NK-92 (cell line): Measurements from ENCODE around the gene PLPPR3.
"Not testable (repeated sequence)": the region's sequence is repeated elsewhere in the genome, so short reads cannot be mapped to it uniquely, and the experiment has no call there.

Experiments used
- DNase-seq: peaks from one replicate; lab custom pipeline; 2025; ENCODE audit not compliant: unreplicated experiment; lab: John Stamatoyannopoulos, UW

Gene PLPPR3

DNA sequence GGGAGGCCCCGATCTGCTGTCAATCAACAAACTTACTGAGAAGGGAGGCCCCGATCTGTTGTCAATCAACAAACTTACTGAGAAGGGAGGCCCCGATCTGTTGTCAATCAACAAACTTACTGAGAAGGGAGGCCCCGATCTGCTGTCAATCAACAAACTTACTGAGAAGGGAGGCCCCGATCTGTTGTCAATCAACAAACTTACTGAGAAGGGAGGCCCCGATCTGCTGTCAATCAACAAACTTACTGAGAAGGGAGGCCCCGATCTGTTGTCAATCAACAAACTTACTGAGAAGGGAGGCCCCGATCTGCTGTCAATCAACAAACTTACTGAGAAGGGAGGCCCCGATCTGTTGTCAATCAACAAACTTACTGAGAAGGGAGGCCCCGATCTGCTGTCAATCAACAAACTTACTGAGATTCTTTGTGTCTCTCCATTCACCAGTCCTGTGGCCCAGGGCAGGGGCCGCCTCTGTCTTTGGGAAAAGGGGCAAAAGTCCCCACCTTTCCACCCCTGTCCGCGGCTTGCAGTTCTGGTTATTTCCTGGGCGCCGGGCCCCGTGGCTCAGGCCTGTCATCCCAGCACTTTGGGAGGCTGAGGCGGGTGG lies 32.0 kb upstream of the PLPPR3 start:
- not testable (repeated sequence) for DNase-seq

DNA sequence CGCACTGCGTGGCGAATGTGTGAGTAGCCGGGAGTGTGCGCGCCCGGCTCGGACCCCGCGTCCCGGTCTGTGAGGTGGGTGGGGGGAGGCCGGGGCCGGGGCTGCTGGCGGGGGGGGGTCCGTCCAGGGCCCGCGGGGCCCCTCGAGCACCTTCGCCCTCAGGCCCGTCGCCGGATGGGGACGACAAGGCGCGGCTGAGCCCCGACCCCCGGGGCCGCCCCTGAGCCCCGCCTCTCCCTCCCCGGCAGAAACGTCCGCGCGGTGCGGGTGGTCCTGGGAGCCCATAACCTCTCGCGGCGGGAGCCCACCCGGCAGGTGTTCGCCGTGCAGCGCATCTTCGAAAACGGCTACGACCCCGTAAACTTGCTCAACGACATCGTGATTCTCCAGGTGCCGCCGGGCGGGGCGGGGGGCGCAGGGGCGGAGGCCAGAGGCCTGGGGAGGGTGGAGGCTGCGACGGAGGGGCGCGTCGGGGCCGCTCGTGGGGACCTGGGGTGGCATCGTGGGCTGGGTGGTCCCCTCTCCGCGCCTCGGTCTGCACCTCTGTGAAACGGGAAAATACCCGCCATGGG lies 31.3 kb upstream of the PLPPR3 start:
- no peak for DNase-seq

DNA sequence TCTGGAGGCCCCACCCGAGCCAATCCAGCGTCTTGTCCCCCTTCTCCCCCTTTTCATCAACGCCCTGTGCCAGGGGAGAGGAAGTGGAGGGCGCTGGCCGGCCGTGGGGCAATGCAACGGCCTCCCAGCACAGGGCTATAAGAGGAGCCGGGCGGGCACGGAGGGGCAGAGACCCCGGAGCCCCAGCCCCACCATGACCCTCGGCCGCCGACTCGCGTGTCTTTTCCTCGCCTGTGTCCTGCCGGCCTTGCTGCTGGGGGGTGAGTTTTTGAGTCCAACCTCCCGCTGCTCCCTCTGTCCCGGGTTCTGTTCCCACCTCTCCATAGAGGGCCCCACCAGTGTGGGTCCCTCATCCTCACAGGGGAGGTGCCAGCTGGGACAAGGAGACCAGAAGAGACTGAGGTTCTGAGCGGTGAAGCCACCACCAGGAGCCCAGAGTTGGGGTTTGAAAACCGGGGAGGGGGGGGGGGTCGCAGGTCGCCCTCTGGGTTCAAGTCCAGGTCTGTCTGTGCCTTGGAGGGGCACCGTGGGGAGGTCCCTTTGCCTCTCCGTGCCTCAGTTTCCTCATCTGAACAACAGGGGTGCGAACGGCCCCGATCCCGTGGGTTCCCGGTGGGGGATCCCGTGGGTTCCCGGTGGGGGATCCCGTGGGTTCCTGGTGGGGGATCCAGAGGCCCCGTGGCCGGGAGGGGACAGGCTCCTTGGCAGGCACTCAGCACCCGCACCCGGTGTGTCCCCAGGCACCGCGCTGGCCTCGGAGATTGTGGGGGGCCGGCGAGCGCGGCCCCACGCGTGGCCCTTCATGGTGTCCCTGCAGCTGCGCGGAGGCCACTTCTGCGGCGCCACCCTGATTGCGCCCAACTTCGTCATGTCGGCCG lies 30.6 kb upstream of the PLPPR3 start, which contains the start of gene ELANE:
TSS of gene ELANE (plus strand) at position 168 of the 878 bp plus-strand sequence. CDS start at position 194, 26 bp downstream.
- DNase-seq, result no peak

DNA sequence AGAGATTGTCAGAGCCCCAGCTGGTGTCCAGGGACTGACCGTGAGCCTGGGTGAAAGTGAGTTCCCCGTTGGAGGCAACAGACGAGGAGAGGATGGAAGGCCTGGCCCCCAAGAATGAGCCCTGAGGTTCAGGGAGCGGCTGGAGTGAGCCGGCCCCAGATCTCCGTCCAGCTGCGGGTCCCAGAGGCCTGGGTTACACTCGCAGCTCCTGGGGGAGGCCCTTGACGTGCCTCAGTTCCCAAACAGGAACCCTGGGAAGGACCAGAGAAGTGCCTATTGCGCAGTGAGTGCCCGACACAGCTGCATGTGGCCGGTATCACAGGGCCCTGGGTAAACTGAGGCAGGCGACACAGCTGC lies 29.2 kb upstream of the PLPPR3 start:
- DNase-seq, result no peak

DNA sequence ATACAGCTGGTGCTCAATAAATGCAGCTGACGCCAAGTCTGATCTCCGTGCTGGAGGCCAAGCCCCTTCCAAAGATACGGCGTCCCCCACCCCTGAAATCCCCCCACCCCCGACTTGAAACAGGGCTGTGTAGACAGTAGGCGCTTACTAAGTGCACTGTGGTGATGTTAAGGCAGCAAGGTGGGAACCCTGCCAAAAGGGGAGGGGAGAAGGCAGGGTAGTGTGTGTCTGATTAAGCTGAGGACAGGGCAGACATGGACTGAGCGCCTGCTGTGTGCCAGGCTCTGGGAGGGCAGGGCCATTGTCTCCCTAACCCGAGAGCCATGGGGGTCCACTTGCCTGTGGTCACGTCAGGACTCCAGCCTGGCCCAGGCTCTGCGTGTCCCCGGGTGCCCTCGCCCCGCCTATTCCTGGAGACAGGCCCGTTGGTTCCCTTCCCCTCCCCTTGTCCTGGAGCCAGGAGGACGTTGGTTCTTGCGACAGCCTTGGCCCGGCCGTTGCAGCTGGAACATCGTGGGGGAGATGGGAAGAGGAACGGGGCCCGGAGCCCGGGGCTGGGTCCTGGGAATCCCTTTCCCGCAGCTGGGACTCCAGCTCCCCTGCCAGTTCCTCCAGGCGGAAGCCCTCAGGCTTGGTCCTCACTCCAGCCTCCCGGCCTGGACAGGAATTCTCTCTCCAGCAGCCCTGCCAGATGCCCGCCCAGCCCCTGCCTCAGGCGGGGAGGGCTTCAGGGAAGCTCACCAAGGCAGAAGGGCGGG lies 28.6 kb upstream of the PLPPR3 start:
- DNase-seq, result no peak

DNA sequence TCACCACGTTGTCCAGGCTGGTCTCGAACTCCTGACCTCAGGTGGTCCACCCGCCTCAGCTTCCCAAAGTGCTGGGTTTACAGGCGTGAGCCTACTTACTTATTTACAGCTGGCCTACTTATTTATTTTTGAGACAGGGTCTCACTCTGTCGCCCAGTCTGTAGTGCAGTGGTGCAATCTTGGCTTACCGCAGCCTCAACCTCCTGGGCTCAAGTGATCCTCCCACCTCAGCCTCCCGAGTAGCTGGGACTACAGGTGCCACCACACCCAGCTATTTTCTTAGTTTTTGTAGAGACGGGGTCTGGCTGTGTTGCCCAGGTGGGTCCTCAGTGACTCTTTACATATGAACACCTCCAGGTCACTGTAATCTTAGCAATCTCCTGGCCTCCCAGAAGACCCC lies 27.4 kb upstream of the PLPPR3 start:
- DNase-seq, result not testable (repeated sequence)

DNA sequence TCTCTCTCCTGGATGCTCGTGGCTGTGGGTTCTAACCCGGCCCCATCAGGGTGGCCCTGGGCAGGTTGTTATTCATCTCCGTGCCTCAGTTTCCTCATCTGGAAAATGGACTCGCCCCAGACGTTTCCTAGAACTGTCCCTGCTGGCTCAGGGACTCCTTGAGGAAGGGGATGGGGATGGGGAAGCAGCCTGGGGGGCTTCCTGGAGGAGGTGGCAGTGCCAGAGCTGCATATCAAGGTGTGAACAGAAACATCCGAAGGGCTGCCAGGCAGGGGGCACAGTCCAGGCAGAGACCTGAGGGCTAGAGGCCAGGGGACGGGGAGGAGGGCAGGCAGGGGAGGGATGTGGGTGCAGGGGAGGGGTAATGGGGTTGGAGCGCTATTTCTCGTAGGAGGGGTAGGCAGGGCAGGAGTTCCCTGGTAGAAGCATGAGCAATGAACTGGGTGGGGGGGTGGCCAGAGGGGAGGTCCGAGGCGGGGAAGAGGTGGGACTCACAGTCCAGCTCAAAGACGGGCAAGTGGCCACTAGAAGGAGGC lies 26.7 kb upstream of the PLPPR3 start:
- DNase-seq, result no peak

DNA sequence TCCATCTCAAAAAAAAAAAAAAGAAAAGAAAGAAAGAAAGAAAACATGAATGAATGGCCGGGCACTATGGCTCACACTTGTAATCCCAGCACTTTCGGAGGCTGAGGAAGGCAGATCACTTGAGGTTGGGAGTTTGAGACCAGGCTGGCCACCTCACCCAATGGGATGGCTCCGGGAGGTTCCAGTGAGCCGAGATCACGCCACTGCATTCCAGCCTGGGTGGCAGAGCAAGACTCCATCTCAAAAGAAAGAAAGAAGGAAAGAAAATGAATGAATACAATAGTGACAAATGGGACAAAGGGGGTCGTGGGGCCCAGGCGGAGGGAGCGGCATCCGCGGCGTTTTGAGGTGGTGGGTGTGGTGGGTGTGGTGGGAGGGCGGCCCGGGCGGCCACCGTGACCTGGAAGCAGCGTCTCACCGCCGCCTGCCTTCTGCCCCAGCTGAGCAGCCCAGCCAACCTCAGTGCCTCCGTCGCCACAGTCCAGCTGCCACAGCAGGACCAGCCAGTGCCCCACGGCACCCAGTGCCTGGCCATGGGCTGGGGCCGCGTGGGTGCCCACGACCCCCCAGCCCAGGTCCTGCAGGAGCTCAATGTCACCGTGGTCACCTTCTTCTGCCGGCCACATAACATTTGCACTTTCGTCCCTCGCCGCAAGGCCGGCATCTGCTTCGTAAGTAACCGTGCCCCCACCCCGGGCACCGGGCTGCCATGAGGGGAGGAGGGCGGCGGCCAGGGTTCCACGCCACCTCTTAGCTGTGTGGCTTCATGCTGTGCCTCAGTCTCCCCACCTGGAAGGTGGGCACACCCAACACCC lies 24.2 kb upstream of the PLPPR3 start:
- no peak for DNase-seq

DNA sequence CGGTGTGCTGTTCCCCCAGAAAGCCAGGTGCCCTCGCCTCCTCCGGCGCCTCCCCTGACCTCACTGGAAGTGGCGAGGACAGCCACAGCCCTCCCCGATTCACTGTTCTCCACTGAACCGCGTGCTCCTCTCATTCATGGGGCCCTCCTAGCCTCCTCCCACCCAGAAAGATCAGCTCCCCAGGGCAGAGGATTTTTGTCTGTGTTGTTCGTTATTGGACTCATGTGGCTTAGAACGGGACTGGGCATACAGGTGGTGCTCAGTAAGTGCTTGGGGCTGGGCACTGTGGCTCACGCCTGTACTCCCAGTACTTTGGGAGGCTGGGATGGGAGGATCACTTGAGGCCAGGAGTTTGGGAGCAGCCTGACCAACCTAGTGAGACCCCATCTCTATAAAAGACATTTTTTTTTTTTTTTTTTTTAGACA lies 22.8 kb upstream of the PLPPR3 start:
- DNase-seq, result no peak

DNA sequence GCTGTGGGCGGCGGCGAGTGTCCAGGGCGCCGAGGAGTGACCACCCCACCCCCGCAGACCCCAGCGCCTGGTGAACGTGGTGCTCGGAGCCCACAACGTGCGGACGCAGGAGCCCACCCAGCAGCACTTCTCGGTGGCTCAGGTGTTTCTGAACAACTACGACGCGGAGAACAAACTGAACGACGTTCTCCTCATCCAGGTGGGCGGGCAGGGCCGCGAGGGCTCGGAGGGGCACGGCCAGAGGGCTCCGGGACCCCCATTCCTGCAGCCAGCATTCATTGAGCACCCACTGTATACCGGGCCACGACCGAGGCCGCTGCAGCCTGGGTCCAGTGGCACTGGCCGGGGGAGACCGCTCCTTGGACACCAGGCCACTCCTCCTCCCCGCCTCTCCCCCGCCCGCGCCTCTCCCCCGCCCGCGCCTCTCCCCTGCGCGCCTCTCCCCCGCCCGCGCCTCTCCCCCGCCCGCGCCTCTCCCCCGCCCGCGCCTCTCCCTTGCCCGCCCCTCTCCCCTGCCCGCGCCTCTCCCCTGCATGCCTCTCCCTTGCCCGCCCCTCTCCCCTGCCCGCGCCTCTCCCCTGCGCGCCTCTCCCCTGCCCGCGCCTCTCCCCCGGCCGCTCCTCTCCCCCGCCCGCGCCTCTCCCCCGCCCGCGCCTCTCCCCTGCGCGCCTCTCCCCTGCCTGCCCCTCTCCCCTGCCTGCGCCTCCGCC lies 22.2 kb upstream of the PLPPR3 start:
- DNase-seq, result no peak

DNA sequence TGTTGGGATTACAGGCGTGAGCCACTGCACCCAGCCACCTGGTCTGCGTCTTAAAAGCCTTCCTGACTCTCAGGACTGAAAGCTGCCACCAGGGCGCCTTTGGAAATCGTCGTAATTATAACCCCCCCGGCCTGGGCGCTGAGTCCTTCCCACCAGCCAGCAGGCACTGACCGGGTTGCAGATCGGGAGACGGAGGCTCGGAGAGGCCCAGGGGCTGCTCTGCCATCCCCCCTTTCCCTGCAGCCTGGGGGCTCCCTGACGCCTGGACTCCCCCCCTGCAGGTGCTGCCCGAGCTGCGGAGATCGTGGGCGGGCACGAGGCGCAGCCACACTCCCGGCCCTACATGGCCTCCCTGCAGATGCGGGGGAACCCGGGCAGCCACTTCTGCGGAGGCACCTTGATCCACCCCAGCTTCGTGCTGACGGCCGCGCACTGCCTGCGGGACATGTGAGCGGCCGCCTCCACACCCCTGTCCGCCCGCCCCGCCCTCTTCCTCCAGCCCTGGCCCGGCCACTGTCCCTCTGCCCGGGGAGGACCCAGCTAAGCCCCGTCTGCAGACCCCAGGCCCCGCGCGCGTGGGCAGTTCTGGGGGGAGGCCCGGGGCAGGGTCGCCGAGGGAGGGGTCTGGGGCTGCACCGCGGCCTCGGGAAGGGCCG lies 21.6 kb upstream of the PLPPR3 start:
- no peak for DNase-seq

DNA sequence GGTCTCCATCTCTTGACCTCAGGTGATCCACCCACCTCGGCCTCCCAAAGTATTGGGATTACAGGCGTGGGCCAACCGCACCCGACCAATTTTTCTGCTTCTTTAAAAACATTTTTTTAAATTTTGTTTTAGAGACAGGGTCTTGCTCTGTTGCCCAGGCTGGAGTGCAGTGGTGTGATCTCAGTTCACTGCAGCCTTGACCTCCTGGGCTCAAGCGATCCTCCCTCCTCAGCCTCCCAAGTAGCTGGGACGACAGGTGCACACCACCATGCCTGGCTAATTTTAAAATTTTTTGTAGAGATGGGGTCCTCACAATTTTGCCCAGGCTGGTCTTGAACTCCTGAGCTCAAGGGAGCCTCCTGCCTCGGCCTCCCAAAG lies 21.0 kb upstream of the PLPPR3 start:
- not testable (repeated sequence) for DNase-seq

DNA sequence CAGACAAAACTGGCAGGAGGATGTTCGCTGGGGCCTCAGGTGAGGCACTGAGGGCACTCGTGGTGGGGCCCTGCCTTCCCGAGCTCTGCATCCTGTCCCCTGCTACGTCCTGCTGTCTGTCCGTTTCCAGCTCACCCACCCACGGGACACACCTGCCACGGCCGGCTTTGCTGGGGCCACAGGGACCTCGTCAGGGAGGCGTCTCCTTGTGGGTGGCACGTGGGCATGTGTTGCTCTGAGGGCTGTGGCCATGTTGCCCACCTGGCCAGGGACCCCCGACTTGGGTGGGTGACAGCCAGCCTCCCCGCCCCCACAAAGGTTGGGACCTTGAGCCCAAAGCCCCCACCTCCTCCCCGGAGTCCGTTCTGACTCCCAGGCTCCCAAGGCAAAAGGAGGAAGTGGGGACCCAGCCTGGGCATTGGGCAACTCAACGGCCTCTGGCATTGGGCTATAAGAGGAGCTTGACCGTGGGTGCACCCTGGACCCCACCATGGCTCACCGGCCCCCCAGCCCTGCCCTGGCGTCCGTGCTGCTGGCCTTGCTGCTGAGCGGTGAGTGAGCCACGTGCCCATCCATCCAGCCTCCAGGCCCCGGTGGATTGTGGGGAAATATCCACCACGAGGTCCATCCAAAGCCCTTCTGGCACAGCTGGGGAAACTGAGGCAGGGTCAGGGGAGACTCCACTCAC lies 18.9 kb upstream of the PLPPR3 start, which contains the start of gene PRTN3:
TSS of gene PRTN3 (plus strand) at position 481 of the 688 bp plus-strand sequence. CDS start at position 491, 10 bp downstream.
- no peak for DNase-seq

DNA sequence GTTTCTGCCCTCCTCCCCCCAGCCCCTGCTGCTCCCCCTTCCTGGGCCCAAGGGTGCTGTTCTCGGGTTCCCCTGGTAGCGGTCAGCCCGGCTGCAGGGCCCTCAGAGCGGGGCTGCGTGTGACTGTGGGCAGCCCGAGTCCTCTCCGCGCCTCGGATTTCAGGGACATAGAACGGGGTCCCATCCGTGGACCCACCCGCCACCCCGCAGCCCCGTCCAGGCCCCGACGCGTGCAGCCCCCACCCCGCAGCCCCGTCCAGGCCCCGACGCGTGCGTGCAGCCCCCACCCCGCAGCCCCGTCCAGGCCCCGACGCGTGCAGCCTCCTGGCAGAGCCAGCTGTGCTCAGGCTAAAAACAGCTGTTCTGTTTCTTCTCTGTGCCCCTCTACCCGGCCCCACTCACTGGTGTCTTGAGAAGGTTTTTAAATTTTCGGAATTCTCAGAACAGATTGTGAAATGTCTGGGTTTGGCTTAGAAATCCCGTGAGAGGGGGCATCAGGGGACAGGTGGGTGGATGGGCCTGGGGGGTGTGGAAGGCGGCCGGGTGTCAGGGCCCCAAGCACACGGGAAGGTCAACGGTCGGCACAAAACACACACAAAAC lies 13.6 kb upstream of the PLPPR3 start:
- DNase-seq, result no peak

DNA sequence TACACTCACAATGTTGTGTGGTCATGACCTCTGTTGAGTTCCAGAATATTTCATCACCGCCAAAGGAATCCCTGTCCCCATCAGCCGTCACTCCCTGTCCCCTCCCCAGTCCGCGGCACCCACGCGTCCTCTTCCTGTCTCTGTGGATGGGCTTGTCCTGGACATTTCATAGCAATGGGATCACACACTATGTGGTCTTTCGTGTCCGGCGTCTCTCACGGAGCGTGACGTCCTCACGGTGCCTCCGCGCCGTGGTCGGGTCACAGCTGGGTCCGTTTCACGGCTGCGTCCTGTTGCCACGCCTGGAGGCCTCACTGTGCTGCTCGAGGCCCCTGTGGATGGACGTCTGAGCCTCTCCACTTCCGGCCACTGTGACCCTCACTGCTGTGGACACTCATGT lies 12.5 kb upstream of the PLPPR3 start:
- DNase-seq, result no peak

DNA sequence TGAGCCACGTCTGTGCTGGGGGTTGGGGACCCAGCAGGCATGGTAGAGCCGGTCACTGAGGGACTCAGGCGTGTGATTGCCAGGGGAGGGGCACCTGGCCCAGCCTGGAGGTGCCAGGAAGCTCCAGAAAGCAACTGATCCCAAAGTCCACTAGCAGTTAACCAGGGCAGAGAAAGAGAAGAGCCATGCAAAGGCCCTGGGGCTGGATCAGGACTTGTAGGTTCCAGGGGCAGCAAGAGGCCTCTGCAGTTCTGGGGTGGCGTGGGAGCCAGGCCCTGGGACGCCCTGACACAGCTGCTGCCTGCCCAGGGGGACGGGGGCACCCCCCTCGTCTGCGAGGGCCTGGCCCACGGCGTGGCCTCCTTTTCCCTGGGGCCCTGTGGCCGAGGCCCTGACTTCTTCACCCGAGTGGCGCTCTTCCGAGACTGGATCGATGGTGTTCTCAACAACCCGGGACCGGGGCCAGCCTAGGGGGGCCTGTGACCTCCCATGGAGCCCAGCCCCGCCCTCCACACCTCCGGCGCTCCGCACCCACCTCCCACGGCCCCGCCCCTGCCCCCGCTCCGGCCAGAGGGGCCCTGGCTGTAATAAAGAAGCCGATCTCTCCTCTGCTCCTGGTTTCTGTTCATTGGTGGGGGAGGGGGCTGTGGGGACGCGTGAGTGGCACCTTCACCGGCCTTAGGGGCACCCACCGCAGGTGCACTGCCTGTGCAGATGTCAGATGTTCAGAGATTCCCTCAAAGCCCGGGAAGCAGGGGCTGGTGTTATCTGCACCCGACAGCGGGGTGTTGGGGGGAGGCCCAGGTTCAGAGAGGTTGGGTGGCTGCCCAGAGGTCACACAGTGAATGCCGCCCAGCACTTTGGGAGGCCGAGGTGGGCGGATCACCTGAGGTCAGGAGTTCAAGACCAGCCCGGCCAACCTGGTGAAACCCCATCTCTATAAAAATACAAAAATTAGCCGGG lies 9.9 kb upstream of the PLPPR3 start:
- DNase-seq, result no peak
